ENCODE results near the gene SUMO1. TPM values are rescaled to one million over a fixed set of nuclear protein-coding genes. Genes with fewer than 3 reads are reported as not detected.
A peak's percentile ranks its signal among the peaks of the same experiment; 100 is the strongest.

SUMO1 gene
- total RNA-seq (81.7 TPM), polyA plus RNA-seq (ENCODE audit: insufficient read depth, low read depth, low replicate concordance) (170 TPM)
- long read RNA-seq, donor 1, transcript SUMO1-203 (5 exons, 1,536 nt) = major isoform, 56 of 59 reads
- long read RNA-seq, donor 1, partial matches to known transcripts = 0 of 59 reads
- long read RNA-seq, donor 1, other reads (novel, unspliced or antisense) = 0 of 59 reads
- long read RNA-seq, donor 2, transcript SUMO1-201 (4 exons, 831 nt) = minor isoform, 5 of 87 reads
- long read RNA-seq, donor 2, transcript SUMO1-203 (5 exons, 1,536 nt) = major isoform, 79 of 87 reads
- long read RNA-seq, donor 2, partial matches to known transcripts = 0 of 87 reads
- long read RNA-seq, donor 2, other reads (novel, unspliced or antisense) = 0 of 87 reads
- long read RNA-seq, donor 3, transcript SUMO1-203 (5 exons, 1,536 nt) = major isoform, 90 of 98 reads
- long read RNA-seq, donor 3, partial matches to known transcripts = 0 of 98 reads
- long read RNA-seq, donor 3, other reads (novel, unspliced or antisense) = 0 of 98 reads
- long read RNA-seq, donor 4, transcript SUMO1-203 (5 exons, 1,536 nt) = major isoform, 70 of 75 reads
- long read RNA-seq, donor 4, partial matches to known transcripts = 0 of 75 reads
- long read RNA-seq, donor 4, other reads (novel, unspliced or antisense) = 0 of 75 reads
- long read RNA-seq, donor 5, transcript SUMO1-203 (5 exons, 1,536 nt) = major isoform, 8 of 8 reads
- long read RNA-seq, donor 5, partial matches to known transcripts = 0 of 8 reads
- long read RNA-seq, donor 5, other reads (novel, unspliced or antisense) = 0 of 8 reads
- long read RNA-seq, donor 6, transcript SUMO1-203 (5 exons, 1,536 nt) = major isoform, 162 of 192 reads
- long read RNA-seq, donor 6, transcript SUMO1-205 (5 exons, 534 nt) = minor isoform, 5 of 192 reads
- long read RNA-seq, donor 6, transcript SUMO1-201 (4 exons, 831 nt) = minor isoform, 5 of 192 reads
- long read RNA-seq, donor 6, partial matches to known transcripts = 16 of 192 reads
- long read RNA-seq, donor 6, other reads (novel, unspliced or antisense) = 0 of 192 reads
- long read RNA-seq, donor 7, transcript SUMO1-203 (5 exons, 1,536 nt) = major isoform, 54 of 61 reads
- long read RNA-seq, donor 7, partial matches to known transcripts = 0 of 61 reads
- long read RNA-seq, donor 7, other reads (novel, unspliced or antisense) = 3 of 61 reads
- long read RNA-seq, donor 8, transcript SUMO1-203 (5 exons, 1,536 nt) = major isoform, 86 of 275 reads
- long read RNA-seq, donor 8, partial matches to known transcripts = 185 of 275 reads
- long read RNA-seq, donor 8, other reads (novel, unspliced or antisense) = 0 of 275 reads
- long read RNA-seq, donor 9, transcript SUMO1-203 (5 exons, 1,536 nt) = major isoform, 35 of 48 reads
- long read RNA-seq, donor 9, partial matches to known transcripts = 11 of 48 reads
- long read RNA-seq, donor 9, other reads (novel, unspliced or antisense) = 0 of 48 reads
- long read RNA-seq, donor 10, transcript SUMO1-203 (5 exons, 1,536 nt) = major isoform, 71 of 77 reads
- long read RNA-seq, donor 10, partial matches to known transcripts = 0 of 77 reads
- long read RNA-seq, donor 10, other reads (novel, unspliced or antisense) = 0 of 77 reads

GRCh38 chr2:202238234-202239197 lies at the start of gene SUMO1:
TSS of gene SUMO1 (minus strand) at chr2:202238597. CDS start at chr2:202238451, 146 bp downstream.
- FAIRE-seq = no peak

GRCh38 chr2:202286595-202286994 lies 48.2 kb upstream of the SUMO1 start:
- no peaks in the 10 kb centered on the region for H3K27me3 ChIP-seq (ENCODE audit: control insufficient read depth, insufficient read depth, low read length)
- no peak overlapping the region for H3K4me3 ChIP-seq (ENCODE audit: low read length in 3 of 3)
- TF ChIP-seq, protein P1, sequence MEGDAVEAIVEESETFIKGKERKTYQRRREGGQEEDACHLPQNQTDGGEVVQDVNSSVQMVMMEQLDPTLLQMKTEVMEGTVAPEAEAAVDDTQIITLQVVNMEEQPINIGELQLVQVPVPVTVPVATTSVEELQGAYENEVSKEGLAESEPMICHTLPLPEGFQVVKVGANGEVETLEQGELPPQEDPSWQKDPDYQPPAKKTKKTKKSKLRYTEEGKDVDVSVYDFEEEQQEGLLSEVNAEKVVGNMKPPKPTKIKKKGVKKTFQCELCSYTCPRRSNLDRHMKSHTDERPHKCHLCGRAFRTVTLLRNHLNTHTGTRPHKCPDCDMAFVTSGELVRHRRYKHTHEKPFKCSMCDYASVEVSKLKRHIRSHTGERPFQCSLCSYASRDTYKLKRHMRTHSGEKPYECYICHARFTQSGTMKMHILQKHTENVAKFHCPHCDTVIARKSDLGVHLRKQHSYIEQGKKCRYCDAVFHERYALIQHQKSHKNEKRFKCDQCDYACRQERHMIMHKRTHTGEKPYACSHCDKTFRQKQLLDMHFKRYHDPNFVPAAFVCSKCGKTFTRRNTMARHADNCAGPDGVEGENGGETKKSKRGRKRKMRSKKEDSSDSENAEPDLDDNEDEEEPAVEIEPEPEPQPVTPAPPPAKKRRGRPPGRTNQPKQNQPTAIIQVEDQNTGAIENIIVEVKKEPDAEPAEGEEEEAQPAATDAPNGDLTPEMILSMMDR (IDR thresholded peaks at IDR 0.05; ENCODE audit: borderline replicate concordance, extremely low read depth, insufficient read depth) = no peak
- intact Hi-C loops (cut with DNase I) = no loop called here
- no peaks in the 10 kb centered on the region for H3K4me1 ChIP-seq (ENCODE audit: control insufficient read depth in 2 of 3, insufficient read depth in 2 of 3, low read depth in 1 of 3, low read length in 3 of 3)
- H3K9ac ChIP-seq (ENCODE audit: low read length in 3 of 3) = no peak overlapping the region
- peaks cover 10 to 52% (median 10%) of the 10 kb centered on the region in 3 donors for H3K36me3 ChIP-seq (ENCODE audit: control insufficient read depth in 2 of 3, insufficient read depth in 3 of 3, low read length in 3 of 3)
- H3K9me3 ChIP-seq (ENCODE audit: control insufficient read depth in 2 of 3, insufficient read depth in 1 of 3, low read length in 3 of 3) = no peaks in the 10 kb centered on the region
- no peak for DNase-seq
- FAIRE-seq = no peak
- H3K27ac ChIP-seq (ENCODE audit: low read depth in 2 of 2, low read length in 2 of 2) = no peak overlapping the region

More at GRCh38 chr2:202238234-202239197, at the start of gene SUMO1:
- Histone ChIP-seq H3K27me3 (ENCODE audit: control insufficient read depth, insufficient read depth, low read length) (no peaks in the 10 kb centered on the region), H3K36me3 (ENCODE audit: control insufficient read depth in 2 of 3, insufficient read depth in 3 of 3, low read length in 3 of 3) (no peaks in the 10 kb centered on the region), H3K4me3 (ENCODE audit: low read length in 3 of 3) (peak within 1 kb of the TSS; percentile 98 to 99 (median 98)), H3K27ac (ENCODE audit: low read depth in 2 of 2, low read length in 2 of 2) (peak within 1 kb of the TSS; percentile 88), H3K9me3 (ENCODE audit: control insufficient read depth in 2 of 3, insufficient read depth in 1 of 3, low read length in 3 of 3) (no peaks in the 10 kb centered on the region), H3K9ac (ENCODE audit: low read length in 3 of 3) (peak within 1 kb of the TSS; percentile 85 to 97 (median 92)), H3K4me1 (ENCODE audit: control insufficient read depth in 2 of 3, insufficient read depth in 2 of 3, low read depth in 1 of 3, low read length in 3 of 3) (peaks cover 0 to 11% (median 3%) of the 10 kb centered on the region in 3 donors)
- intact Hi-C loops (cut with DNase I) = no loop called here
- peak; percentile 96 to 99 (median 97) for DNase-seq
- TF ChIP-seq, protein P1 (IDR thresholded peaks at IDR 0.05; ENCODE audit: borderline replicate concordance, extremely low read depth, insufficient read depth) = no peak
